Measurements from ENCODE around the gene ACTR10.

The ACTR10 gene

DNA sequence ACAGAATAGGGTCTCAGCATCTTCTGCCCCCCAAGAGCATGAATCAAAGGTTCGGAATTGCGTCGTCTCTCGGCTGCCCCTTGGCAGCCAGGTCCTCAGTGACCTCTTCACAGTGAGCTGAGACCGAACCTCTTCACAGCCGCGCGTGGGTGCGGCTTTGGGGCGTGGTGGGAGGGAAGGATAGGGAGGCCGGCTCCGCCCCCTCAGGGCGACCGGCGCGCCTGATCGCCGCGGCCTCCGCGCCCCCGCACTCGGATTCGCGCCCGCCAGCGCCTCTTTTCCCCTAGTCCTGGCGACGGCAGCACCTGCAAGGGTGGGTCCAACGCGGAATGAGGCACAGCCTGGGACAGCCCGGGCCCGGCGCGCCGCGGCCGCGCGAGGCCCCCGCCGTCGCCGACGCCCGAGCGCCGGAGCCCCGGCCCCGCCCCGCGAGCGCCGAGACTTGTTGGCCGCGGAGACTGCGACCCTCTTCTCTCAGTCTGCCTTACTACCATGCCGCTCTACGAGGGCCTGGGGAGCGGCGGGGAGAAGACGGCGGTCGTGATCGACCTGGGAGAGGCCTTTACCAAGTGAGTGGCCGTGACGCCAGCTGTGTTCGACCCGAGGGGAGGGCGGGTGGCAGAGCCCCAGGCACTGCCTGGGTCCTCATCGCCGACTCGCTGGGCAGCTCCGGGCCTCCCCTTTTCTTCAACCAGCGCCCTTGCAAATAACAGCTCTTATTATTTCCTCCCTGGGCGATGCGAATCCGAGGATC, at the start of gene ACTR10:
Gene ACTR10 (plus strand): TSS at position 424 of the 754 bp plus-strand sequence. CDS start 69 bp downstream, at position 493.
- TF ChIP-seq ZFX (IDR thresholded peaks at IDR 0.05) = peak; percentile 64
- TF ChIP-seq, protein P1, sequence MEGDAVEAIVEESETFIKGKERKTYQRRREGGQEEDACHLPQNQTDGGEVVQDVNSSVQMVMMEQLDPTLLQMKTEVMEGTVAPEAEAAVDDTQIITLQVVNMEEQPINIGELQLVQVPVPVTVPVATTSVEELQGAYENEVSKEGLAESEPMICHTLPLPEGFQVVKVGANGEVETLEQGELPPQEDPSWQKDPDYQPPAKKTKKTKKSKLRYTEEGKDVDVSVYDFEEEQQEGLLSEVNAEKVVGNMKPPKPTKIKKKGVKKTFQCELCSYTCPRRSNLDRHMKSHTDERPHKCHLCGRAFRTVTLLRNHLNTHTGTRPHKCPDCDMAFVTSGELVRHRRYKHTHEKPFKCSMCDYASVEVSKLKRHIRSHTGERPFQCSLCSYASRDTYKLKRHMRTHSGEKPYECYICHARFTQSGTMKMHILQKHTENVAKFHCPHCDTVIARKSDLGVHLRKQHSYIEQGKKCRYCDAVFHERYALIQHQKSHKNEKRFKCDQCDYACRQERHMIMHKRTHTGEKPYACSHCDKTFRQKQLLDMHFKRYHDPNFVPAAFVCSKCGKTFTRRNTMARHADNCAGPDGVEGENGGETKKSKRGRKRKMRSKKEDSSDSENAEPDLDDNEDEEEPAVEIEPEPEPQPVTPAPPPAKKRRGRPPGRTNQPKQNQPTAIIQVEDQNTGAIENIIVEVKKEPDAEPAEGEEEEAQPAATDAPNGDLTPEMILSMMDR (conservative IDR thresholded peaks at IDR 0.05) = no peak
- peak within 1 kb of the TSS; percentile 87 for H3K27ac ChIP-seq

DNA sequence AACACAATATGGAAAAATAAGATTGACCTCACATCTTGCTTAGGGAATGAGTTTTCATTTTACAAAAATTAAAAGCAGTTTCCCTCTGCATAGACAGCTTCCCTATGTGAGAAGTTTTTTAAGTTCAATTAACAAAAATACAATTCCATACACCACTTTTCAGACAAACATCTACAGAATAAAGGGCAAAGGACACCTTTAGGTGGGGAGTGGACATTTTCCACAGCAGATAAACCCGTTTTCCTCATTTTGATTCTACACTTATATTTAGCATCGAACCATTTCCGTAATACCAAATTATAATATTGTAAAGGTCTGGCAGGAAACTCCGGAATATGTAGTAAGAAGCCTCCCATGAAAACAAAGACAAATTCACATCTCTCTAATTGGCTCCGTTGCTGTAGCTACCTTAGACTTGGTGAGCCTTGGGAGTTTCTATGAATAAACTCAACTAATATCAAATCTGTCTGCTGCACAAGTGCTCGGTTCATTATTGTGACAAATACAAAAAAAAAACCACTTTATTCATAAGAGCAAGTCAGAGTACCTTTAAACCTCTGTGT, 49.6 kb upstream of the ACTR10 start:
- TF ChIP-seq, protein P1 (conservative IDR thresholded peaks at IDR 0.05) = no peak
- TF ChIP-seq ZFX (IDR thresholded peaks at IDR 0.05) = no peak
- no peak overlapping the region for H3K27ac ChIP-seq

DNA sequence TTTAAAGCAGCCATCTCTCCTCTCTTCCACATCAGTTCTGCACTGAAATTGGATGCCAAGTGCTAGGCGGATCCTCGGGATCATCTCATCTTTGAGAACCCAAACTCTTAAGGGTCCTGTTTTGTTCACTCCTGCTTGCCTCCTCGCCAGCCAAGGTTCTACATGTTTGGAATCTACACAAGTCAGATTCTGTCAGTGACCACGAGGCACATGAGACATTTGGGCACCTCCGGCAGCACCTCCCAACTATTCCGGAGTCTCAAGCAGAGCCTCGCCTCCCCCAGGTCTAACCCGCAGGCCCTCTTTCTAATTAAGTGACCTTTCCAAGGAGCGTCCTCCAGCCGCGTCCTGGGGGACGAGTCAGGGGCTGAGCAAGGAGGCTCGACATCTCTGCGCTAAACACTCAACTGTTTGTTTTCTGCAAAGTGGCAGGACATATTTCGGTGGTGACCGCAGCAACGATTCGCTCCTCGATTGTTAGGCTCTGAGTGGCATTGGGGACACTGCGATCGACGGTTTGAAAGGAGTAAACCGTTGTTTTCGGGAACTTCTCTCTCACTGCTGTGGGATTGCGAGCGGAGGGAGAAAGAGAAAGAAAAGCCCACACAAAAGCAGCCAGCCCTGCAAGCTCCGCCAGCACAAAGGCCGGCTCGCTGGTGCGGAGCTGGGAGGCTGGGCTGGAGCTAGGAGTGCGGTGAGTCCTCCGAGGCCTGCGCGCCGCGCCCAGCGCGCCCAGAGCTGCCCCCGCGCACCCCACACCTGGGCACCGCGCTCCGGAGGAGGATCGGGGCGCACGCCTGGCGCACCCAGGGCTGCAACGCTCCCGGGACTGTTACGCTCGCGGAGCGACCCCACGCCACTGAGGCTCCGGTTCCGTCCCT, 48.6 kb upstream of the ACTR10 start:
- TF ChIP-seq ZFX (IDR thresholded peaks at IDR 0.05) = 0 out of 2 replicates have a peak, but pooled peaks have one; percentile 17
- TF ChIP-seq, protein P1 (conservative IDR thresholded peaks at IDR 0.05) = no peak

DNA sequence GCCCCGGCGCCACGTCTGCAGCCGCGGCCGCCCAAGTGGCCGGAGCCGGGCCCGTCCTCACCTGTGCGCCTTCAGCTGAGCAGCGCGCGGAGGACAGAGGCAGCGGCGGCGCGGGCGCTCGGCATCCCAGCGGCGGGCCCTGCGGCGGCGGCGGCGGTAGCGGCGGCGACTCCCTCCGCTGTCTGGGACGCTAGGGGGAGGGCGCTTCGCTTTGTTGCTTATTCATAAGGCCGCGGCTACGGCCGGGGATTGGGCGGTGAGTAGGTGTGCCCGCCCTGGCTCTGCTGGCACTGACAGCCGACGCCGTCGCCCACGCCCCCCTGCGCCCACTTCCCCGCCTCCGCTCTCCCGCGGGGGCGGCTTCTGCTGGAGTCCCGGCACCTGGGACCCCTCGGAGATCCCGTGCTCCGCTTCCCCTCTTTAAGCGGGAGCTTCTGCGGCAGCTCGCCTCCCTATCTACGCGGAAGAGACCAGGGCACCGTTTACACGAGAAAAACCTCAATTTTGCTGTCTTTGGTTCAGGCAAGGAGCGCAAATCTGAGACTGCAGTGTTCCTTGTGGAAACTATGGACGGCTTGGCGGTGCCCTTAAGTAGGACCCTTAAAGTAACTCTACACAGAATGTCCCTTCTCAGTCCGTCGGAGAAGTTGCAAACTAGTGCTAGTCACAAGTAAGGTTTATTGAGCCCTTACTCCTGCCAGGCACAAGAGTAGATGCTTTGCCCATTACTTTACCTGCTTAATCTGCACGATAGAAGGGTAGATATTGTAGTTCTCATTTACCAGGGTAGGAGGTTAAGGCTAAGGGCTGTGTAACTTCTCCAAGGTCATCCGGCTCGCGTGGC, 47.7 kb upstream of the ACTR10 start, which contains the start of gene ARMH4:
Gene ARMH4 (minus strand): TSS at position 200 of the 844 bp plus-strand sequence. CDS start 12,855 bp downstream, outside the sequence.
- no peak within 1 kb of the TSS for H3K27ac ChIP-seq
- TF ChIP-seq, protein P1 (conservative IDR thresholded peaks at IDR 0.05) = peak; percentile 20
- no peak for TF ChIP-seq ZFX (IDR thresholded peaks at IDR 0.05)

More for the DNA sequence above, 48.6 kb upstream of the ACTR10 start:
- H3K27ac ChIP-seq = no peak overlapping the region

DNA sequence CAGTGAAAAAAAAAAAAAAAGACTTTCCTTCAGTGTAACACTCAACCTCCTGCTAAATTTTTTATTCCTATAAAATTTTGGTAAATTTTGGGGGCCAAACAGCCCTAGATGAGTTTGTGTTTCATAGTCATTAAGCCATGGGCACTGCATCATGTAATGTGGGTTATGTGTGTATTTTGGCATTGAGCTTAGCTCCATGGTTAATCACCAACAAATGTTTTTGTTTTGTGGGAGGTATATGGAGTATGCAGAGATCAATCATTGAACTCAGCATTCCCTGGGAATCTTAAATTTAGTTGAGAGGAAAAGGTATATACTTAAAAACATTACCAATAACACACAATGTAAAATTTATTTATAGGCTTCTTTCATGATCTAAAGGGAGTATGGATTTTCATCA, 39.4 kb upstream of the ACTR10 start:
- TF ChIP-seq, protein P1 (conservative IDR thresholded peaks at IDR 0.05) = no peak
- no peak for TF ChIP-seq ZFX (IDR thresholded peaks at IDR 0.05)
- H3K27ac ChIP-seq = no peak overlapping the region

DNA sequence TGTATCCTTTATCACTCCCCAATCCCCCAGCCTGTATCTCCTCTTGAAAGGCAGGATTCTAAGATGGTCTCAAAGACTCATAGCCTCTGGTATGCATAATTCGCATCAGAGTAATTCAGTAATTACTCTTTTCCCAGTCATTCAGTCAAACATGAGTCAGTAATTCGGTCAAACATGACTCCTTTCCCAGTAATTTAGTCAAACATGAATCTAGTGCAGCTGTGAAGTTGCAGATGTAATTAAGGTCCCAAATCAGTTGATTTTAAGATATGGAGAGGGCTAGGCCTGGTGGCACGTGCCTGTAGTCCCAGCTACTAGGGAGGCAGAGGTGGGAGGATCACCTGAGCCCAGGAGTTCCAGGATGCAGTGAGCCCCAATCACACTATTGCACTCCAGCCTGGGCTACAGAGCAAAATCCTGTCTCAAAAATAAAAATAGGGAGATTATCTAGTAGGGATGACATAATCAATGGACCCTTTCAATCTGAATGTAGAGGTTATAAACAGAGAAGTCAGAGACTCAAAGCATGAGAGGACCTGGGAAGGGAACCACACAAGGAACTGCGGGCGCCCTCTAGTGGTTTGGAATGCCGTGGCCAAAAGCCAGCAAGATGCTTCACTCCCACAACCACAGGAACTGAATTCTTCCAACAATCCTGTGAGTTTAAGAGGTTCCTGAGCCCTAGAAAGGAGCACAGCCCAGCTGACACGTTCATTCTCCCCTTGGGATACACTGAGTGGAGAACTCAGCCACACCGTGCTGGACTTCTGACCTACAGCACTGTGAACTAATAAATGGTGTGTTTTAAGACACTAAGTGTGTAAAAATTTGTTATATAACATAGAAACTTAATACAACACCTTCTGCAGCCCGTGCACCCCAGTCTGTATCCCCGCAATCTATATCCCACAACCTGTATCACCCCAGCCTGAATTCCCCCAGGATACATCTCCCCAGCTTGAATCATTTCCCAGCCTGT, 33.7 kb upstream of the ACTR10 start:
- TF ChIP-seq, protein P1 (conservative IDR thresholded peaks at IDR 0.05) = peak; percentile 95
- no peak for TF ChIP-seq ZFX (IDR thresholded peaks at IDR 0.05)
- no peak overlapping the region for H3K27ac ChIP-seq
